DND-41 (cell line): ENCODE results near the gene AVL9.
"Not testable (repeated sequence)": the region's sequence is repeated elsewhere in the genome, so short reads cannot be mapped to it uniquely, and the experiment has no call there.

Experiments
- ATAC-seq: fragments of 200-7000 bp; cut with Tn5 transposase; 3 replicates; pipeline ENCODE4 v1.9.1; 2021; ENCODE audit warnings: low read depth; ENCODE audit not compliant: insufficient read depth
- DNase-seq: peaks from one replicate; pipeline ENCODE4 v3.0.0-alpha.2; 2020
- H2AFZ ChIP-seq: 2 replicates; pipeline ENCODE4 v1.6.0; 2012; ENCODE audit warnings: low read depth, low read length
- H3K27ac ChIP-seq: 2 replicates; pipeline ENCODE4 v1.5.1; 2012; ENCODE audit warnings: low read length, inconsistent platforms
- H3K27me3 ChIP-seq: fragments of 200-600 bp; sonication (generic); 2 replicates; pipeline ENCODE4 v1.6.0; 2012; ENCODE audit warnings: low read length, mild to moderate bottlenecking, inconsistent platforms; ENCODE audit not compliant: insufficient read depth, poor library complexity
- H3K36me3 ChIP-seq: 2 replicates; pipeline ENCODE4 v1.5.1; 2012; ENCODE audit warnings: low read length, inconsistent platforms; ENCODE audit not compliant: insufficient read depth
- H3K4me1 ChIP-seq: 2 replicates; pipeline ENCODE4 v1.5.1; 2012; ENCODE audit warnings: mild to moderate bottlenecking, low read length; ENCODE audit not compliant: insufficient read depth
- H3K4me2 ChIP-seq: 2 replicates; pipeline ENCODE4 v1.6.0; 2012; ENCODE audit warnings: mild to moderate bottlenecking, moderate library complexity, low read length, inconsistent platforms; ENCODE audit not compliant: insufficient read depth
- H3K4me3 ChIP-seq, 2 experiments: fragments of 200-600 bp in 1 of 2; shearing (Covaris generic) in 1 of 2; 2 replicates each; pipeline ENCODE4 v1.5.1; 2012 to 2016; ENCODE audit warnings: inconsistent platforms in 2 of 2, low read length in 2 of 2, mild to moderate bottlenecking in 2 of 2, low read depth in 1 of 2, moderate library complexity in 1 of 2
- H3K79me2 ChIP-seq: 2 replicates; pipeline ENCODE4 v1.6.0; 2012; ENCODE audit warnings: low read length, inconsistent platforms; ENCODE audit not compliant: insufficient read depth
- H3K9ac ChIP-seq: 2 replicates; pipeline ENCODE4 v1.6.0; 2012; ENCODE audit warnings: low read depth, mild to moderate bottlenecking, inconsistent platforms, low read length, moderate library complexity
- H3K9me3 ChIP-seq: 2 replicates; pipeline ENCODE4 v1.5.1; 2012; ENCODE audit warnings: low read length, moderate library complexity, mild to moderate bottlenecking, inconsistent platforms; ENCODE audit not compliant: insufficient read depth, severe bottlenecking
- H4K20me1 ChIP-seq: 2 replicates; pipeline ENCODE4 v1.6.0; 2012; ENCODE audit warnings: low read length; ENCODE audit not compliant: insufficient read depth
- EZH2 ChIP-seq: IDR thresholded peaks from 3 replicates; pipeline ENCODE4 v1.6.1; 2012; ENCODE audit warnings: borderline replicate concordance, low read depth, mild to moderate bottlenecking, moderate library complexity, low read length, inconsistent platforms; ENCODE audit not compliant: severe bottlenecking
- TF ChIP-seq, protein P1 (sequence below): IDR thresholded peaks from 2 replicates; pipeline ENCODE4 v1.5.1; 2012; ENCODE audit warnings: borderline replicate concordance, low read length, moderate library complexity, mild to moderate bottlenecking; ENCODE audit not compliant: poor library complexity, severe bottlenecking; ENCODE audit errors: extremely low read depth

The AVL9 gene

GRCh38 chr7:32618987-32619386, 123.7 kb downstream of the AVL9 start:
- Histone ChIP-seq H3K79me2 (no peaks in the 10 kb centered on the region), H3K4me3 (no peak overlapping the region), H2AFZ (no peak overlapping the region)

DNA sequence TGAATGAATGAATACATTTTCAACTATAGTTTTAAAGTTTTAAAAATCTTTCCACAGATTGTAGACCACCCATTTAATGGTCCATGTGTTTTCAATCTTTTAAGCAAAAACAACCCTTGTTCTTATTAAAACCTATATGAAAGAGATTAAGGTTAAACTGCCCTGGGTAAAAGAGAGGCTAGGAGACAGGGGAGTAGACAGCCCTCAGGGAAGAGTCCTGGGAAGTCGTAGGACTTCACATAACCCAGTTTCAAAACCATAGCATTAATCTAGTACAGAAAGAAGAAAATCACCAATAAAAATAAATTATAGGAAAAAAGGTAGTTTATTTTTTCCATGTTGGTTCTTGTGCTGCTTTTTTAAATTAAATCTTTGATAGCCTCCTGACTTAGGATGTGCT, 124.1 kb downstream of the AVL9 start:
- not testable (repeated sequence) for H3K36me3 ChIP-seq, H3K4me1 ChIP-seq, H3K9me3 ChIP-seq, H2AFZ ChIP-seq, DNase-seq, H3K9ac ChIP-seq, H3K79me2 ChIP-seq, H4K20me1 ChIP-seq, H3K27me3 ChIP-seq, H3K27ac ChIP-seq, ATAC-seq, H3K4me3 ChIP-seq, H3K4me2 ChIP-seq

More at GRCh38 chr7:32618987-32619386, 123.7 kb downstream of the AVL9 start:
- no peaks in the 10 kb centered on the region for H4K20me1 ChIP-seq
- H3K9ac ChIP-seq: no peak overlapping the region
- no peaks in the 10 kb centered on the region for H3K9me3 ChIP-seq
- DNase-seq: no peak
- H3K36me3 ChIP-seq: no peaks in the 10 kb centered on the region
- H3K27me3 ChIP-seq: no peaks in the 10 kb centered on the region
- no peak overlapping the region for H3K27ac ChIP-seq
- no peak for TF ChIP-seq EZH2
- TF ChIP-seq, protein P1, sequence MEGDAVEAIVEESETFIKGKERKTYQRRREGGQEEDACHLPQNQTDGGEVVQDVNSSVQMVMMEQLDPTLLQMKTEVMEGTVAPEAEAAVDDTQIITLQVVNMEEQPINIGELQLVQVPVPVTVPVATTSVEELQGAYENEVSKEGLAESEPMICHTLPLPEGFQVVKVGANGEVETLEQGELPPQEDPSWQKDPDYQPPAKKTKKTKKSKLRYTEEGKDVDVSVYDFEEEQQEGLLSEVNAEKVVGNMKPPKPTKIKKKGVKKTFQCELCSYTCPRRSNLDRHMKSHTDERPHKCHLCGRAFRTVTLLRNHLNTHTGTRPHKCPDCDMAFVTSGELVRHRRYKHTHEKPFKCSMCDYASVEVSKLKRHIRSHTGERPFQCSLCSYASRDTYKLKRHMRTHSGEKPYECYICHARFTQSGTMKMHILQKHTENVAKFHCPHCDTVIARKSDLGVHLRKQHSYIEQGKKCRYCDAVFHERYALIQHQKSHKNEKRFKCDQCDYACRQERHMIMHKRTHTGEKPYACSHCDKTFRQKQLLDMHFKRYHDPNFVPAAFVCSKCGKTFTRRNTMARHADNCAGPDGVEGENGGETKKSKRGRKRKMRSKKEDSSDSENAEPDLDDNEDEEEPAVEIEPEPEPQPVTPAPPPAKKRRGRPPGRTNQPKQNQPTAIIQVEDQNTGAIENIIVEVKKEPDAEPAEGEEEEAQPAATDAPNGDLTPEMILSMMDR: no peak
- H3K4me1 ChIP-seq: no peaks in the 10 kb centered on the region
- no peak for ATAC-seq
- no peak overlapping the region for H3K4me2 ChIP-seq

DNA sequence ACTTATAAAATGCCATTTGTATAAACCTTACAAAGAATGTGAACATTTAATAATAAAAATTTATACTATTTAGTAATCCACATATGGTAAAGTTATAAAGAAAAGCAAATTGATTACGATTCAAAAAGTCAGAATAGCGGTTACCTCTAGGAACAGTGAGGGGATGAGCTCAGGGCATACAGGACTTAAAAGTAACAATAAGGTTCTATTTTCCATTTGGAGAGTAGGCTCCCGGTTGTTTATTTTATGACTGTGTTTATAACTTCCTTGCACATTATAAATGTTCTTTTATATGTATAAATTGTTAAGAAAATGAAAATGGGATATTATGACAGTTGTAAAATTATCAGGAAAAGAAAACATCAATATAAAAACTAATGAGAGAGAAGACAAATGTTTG, 135.7 kb downstream of the AVL9 start:
- DNase-seq: no peak
- Histone ChIP-seq H3K4me2 (no peak overlapping the region), H4K20me1 (no peaks in the 10 kb centered on the region), H2AFZ (no peak overlapping the region), H3K27ac (no peak overlapping the region), H3K27me3 (no peaks in the 10 kb centered on the region), H3K36me3 (no peaks in the 10 kb centered on the region), H3K9ac (no peak overlapping the region), H3K4me3 (no peak overlapping the region), H3K9me3 (no peaks in the 10 kb centered on the region), H3K4me1 (no peaks in the 10 kb centered on the region), H3K79me2 (no peaks in the 10 kb centered on the region)
- TF ChIP-seq, protein P1: no peak
- no peak for TF ChIP-seq EZH2
- ATAC-seq: no peak

DNA sequence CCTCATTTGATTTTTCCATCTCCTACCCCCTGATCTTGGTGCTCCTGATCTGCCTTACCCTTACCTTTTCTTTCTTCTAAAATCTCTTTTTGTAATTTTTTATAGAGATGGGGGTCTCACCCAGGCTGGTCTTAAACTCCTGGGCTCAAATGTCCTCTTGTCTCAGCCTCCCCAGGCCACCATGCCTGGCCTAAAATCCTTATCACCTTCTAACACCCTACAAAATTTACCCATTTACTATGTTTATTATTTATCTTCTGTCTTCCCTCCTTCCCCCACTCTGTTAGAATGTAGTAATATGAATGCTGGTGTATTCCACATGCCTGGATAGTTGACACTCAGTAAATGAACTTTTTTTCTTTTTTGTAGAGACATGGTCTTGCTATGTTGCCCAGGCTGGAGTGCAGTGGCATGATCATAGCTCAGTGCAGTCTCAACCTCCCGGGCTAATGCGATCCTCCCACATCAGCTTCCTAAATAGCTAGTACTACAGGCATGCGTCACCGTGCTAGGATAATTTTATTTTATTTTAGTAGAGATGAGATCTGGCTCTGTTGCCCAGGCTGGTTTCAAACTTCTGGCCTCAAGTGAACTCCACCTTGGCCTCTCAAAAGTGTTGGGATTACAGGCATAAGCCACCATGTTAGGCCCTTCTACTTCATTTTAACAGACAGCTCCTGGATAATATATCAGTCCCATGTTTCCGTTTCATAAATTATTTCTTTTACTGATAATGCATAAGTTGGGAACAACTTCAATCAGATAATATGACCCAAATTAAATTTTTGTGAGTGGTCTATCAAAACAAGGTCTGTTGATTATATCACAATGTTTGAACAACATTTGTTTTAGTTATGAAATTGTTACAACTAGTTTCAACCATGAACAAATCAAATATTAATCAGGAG, 136.6 kb downstream of the AVL9 start:
- H3K9me3 ChIP-seq, H3K36me3 ChIP-seq, H2AFZ ChIP-seq, H3K27me3 ChIP-seq, H4K20me1 ChIP-seq, H3K9ac ChIP-seq, H3K4me3 ChIP-seq, H3K4me2 ChIP-seq, DNase-seq, H3K4me1 ChIP-seq, H3K79me2 ChIP-seq, H3K27ac ChIP-seq, ATAC-seq: not testable (repeated sequence)

GRCh38 chr7:32633446-32633845, 138.2 kb downstream of the AVL9 start:
- not testable (repeated sequence) for H3K4me2 ChIP-seq, H3K27me3 ChIP-seq, H2AFZ ChIP-seq, H3K9me3 ChIP-seq, H3K4me1 ChIP-seq, H3K79me2 ChIP-seq, ATAC-seq, H3K36me3 ChIP-seq, H3K4me3 ChIP-seq, H4K20me1 ChIP-seq, H3K9ac ChIP-seq, H3K27ac ChIP-seq, DNase-seq

- ATAC-seq, H3K4me2 ChIP-seq, H3K4me1 ChIP-seq, DNase-seq, H3K9ac ChIP-seq, H3K27ac ChIP-seq, H3K4me3 ChIP-seq, H3K79me2 ChIP-seq, H2AFZ ChIP-seq, H3K36me3 ChIP-seq, H3K9me3 ChIP-seq, H4K20me1 ChIP-seq, H3K27me3 ChIP-seq: not testable (repeated sequence)
Measured at GRCh38 chr7:32634798-32635393, 139.6 kb downstream of the AVL9 start.
